Natural killer cell (primary cell): ENCODE data around the gene RNF6. TPM values are rescaled to one million over a fixed set of nuclear protein-coding genes. Genes with fewer than 3 reads are reported as not detected.

Experiments used
- ATAC-seq, 3 donors: fragments of 150-1000 bp in 2 of 3; fragments of 200-7000 bp in 1 of 3; cut with Tn5 transposase; 1 replicate in 1 of 3; 2 replicates in 2 of 3; pipeline ENCODE4 v1.10.0; 2021; ENCODE audit warnings: mild to moderate bottlenecking in 2 of 3, moderate library complexity in 2 of 3
- DNase-seq, 2 donors: peaks; one replicate each; pipeline versions ENCODE4 v3.0.0 to v3.0.0-alpha.2; 2013 to 2021; ENCODE audit warnings: mixed read lengths in 1 of 2
- H3K27ac ChIP-seq: one replicate; pipeline ENCODE4 v1.5.1; 2013; ENCODE audit warnings: mild to moderate bottlenecking, low read length
- H3K27me3 ChIP-seq: one replicate; pipeline ENCODE4 v1.6.1; 2013; ENCODE audit warnings: low read length; ENCODE audit not compliant: control insufficient read depth, insufficient read depth
- H3K36me3 ChIP-seq: one replicate; pipeline ENCODE4 v1.6.1; 2013; ENCODE audit warnings: low read length; ENCODE audit not compliant: control insufficient read depth, insufficient read depth
- H3K4me1 ChIP-seq: one replicate; pipeline ENCODE4 v1.6.1; 2013; ENCODE audit warnings: low read length; ENCODE audit not compliant: control insufficient read depth, insufficient read depth
- H3K4me3 ChIP-seq: one replicate; pipeline ENCODE4 v1.5.1; 2013; ENCODE audit warnings: low read length
- H3K9me3 ChIP-seq: one replicate; pipeline ENCODE4 v1.6.1; 2013; ENCODE audit warnings: low read length; ENCODE audit not compliant: control insufficient read depth, insufficient read depth
- H3K27ac Mint-ChIP-seq, 2 donors: one replicate each; pipeline ENCODE4 v1.8.0; 2022; ENCODE audit warnings: mild to moderate bottlenecking in 2 of 2, mixed read lengths in 2 of 2, moderate library complexity in 1 of 2
- H3K27me3 Mint-ChIP-seq, 2 donors: one replicate each; pipeline ENCODE4 v1.8.0; 2022; ENCODE audit warnings: low read depth in 2 of 2, mixed read lengths in 2 of 2
- H3K36me3 Mint-ChIP-seq: one replicate; pipeline ENCODE4 v1.8.0; 2022; ENCODE audit warnings: mixed read lengths
- H3K4me1 Mint-ChIP-seq, 2 donors: one replicate each; pipeline ENCODE4 v1.8.0; 2022; ENCODE audit warnings: mixed read lengths in 2 of 2
- H3K4me3 Mint-ChIP-seq: one replicate; pipeline ENCODE4 v1.8.0; 2022; ENCODE audit warnings: mild to moderate bottlenecking, moderate library complexity, mixed read lengths
- H3K9me3 Mint-ChIP-seq, 2 donors: one replicate each; pipeline ENCODE4 v1.8.0; 2022; ENCODE audit warnings: mixed read lengths in 2 of 2
- WGBS: methylation state at CpG from one replicate; pipeline ENCODE4 v1.1.7; 2013; ENCODE audit warnings: missing lambda C conversion rate; ENCODE audit not compliant: insufficient coverage; 5-methylcytosine and 5-hydroxymethylcytosine counted together
- intact Hi-C: fragments of 100-400 bp; cut with micrococcal nuclease; formaldehyde crosslinking; loops from one replicate; pipeline ENCODE4 v1.14.2; 2022
- total RNA-seq, 4 donors: library from RNA; stranded (reverse); fragments of 120-200 nt in 1 of 4; gene quantifications; one replicate each; pipeline versions ENCODE4 v1.2.3 to v1.2.4, GENCODE V29; 2013 to 2022
- TF ChIP-seq, protein P1 (sequence below): fragments of 200-600 bp; IDR thresholded peaks from one replicate; pipeline ENCODE4 v1.8.0; 2022; ENCODE audit warnings: antibody characterized with exemption

The RNF6 gene
- total RNA-seq, 3 donors from 2014 or later (not counting 1 experiment from before 2014, with no cell fraction given) = 49.8 to 62.3 (median 52.6) TPM

DNA sequence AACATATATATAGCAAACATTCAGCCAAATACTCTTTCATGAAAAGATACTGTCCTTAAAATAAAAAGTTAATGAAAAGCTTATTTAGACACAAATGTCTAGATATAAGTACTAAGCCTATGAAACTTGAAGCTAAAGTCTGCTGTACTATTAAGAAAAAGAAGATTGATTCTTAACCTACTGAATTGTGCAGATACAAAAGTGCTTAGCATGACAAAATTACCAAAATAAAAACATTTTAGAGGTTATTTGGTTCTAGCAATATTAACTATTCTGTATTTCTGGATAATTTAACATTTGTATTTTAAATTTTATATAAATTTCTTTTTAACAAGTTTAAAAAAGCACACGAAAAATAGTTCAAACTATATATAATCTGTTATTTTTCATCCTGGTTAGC, 8.8 kb downstream of the RNF6 start:
- no peaks in the 10 kb centered on the region for H3K27me3 Mint-ChIP-seq
- peaks cover 85% of the 10 kb centered on the region for H3K36me3 ChIP-seq
- no peaks in the 10 kb centered on the region for H3K9me3 ChIP-seq
- WGBS = no CpG with 5 or more reads among the region's 1 CpG
- DNase-seq = no peak
- H3K27me3 ChIP-seq = no peaks in the 10 kb centered on the region
- no peak overlapping the region for H3K27ac ChIP-seq
- no peak overlapping the region for H3K4me3 Mint-ChIP-seq
- H3K4me1 ChIP-seq = no peaks in the 10 kb centered on the region
- peaks cover 24 to 25% of the 10 kb centered on the region in 2 donors for H3K4me1 Mint-ChIP-seq
- intact Hi-C loops = no loop called here
- ATAC-seq = no peak
- H3K27ac Mint-ChIP-seq = no peak overlapping the region
- H3K36me3 Mint-ChIP-seq = peaks cover 30% of the 10 kb centered on the region
- H3K9me3 Mint-ChIP-seq = no peaks in the 10 kb centered on the region
- TF ChIP-seq, protein P1, sequence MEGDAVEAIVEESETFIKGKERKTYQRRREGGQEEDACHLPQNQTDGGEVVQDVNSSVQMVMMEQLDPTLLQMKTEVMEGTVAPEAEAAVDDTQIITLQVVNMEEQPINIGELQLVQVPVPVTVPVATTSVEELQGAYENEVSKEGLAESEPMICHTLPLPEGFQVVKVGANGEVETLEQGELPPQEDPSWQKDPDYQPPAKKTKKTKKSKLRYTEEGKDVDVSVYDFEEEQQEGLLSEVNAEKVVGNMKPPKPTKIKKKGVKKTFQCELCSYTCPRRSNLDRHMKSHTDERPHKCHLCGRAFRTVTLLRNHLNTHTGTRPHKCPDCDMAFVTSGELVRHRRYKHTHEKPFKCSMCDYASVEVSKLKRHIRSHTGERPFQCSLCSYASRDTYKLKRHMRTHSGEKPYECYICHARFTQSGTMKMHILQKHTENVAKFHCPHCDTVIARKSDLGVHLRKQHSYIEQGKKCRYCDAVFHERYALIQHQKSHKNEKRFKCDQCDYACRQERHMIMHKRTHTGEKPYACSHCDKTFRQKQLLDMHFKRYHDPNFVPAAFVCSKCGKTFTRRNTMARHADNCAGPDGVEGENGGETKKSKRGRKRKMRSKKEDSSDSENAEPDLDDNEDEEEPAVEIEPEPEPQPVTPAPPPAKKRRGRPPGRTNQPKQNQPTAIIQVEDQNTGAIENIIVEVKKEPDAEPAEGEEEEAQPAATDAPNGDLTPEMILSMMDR = no peak
- H3K4me3 ChIP-seq = no peak overlapping the region

DNA sequence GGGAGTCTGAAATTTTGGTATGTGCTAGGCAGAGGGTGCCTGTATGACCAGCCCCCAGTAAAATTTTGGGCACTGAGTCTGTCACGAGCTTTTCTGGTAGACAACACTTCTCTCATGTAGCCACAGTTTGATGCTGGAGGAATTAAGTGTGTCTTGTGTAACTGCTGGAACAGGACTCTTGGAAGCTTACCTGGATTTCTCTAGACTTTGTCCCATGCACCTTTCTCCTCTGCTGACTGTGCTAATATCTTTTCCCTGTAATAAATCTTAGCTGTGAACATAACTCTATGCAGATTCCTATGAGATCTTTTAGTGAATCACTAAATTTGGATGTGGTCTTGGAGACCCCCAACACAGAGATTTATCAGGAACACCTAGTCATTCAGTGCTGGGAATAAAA, 13.8 kb downstream of the RNF6 start:
- Mint-ChIP-seq H3K27me3 (no peaks in the 10 kb centered on the region), H3K4me3 (no peak overlapping the region), H3K27ac (no peak overlapping the region), H3K36me3 (peaks cover 16% of the 10 kb centered on the region), H3K9me3 (no peaks in the 10 kb centered on the region), H3K4me1 (peaks cover 11 to 19% of the 10 kb centered on the region in 2 donors)
- H3K27ac ChIP-seq = no peak overlapping the region
- H3K9me3 ChIP-seq = no peaks in the 10 kb centered on the region
- intact Hi-C loops = no loop called here
- 100% methylated on average over 1 of the region's 1 CpG for WGBS
- TF ChIP-seq, protein P1 = no peak
- DNase-seq (no peak), ATAC-seq (no peak)
- no peaks in the 10 kb centered on the region for H3K27me3 ChIP-seq
- H3K4me3 ChIP-seq = no peak overlapping the region
- no peaks in the 10 kb centered on the region for H3K4me1 ChIP-seq
- H3K36me3 ChIP-seq = peaks cover 56% of the 10 kb centered on the region

DNA sequence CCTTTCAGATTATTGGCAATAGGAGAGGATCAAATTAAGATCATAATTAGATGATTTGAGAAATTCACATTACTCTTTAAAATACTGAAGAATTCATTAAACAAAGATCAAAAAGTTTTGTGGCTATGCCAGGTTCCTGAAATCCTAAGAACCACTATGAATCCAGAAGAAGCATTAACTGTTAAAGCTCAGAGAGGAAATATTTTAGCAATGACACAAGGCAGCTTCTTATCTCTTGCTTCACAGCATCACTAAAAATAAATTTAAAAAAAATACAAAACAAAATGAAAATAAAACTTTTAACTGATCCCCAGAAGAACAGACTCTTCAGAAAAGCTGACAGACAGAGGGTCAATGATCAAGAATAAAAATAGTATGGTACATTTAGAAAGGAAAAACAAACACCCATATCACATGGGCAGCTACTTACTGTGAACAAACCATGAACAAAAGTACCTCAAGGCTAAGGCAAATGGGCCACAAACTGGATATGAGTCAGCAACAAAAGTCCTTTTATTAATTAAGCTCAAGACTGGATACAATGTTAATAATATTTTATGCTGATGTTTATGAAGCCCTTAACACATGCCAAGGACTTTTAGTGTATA, 19.6 kb downstream of the RNF6 start:
- H3K36me3 Mint-ChIP-seq = no peaks in the 10 kb centered on the region

More for the DNA sequence above, 19.6 kb downstream of the RNF6 start:
- H3K27ac ChIP-seq = no peak overlapping the region
- no peaks in the 10 kb centered on the region for H3K4me1 ChIP-seq
- TF ChIP-seq, protein P1 = no peak
- no peaks in the 10 kb centered on the region for H3K9me3 Mint-ChIP-seq
- H3K4me1 Mint-ChIP-seq = peaks cover 0 to 6% of the 10 kb centered on the region in 2 donors
- no peaks in the 10 kb centered on the region for H3K27me3 ChIP-seq
- no peak for DNase-seq
- no peak overlapping the region for H3K4me3 ChIP-seq
- H3K36me3 ChIP-seq = peaks cover 13% of the 10 kb centered on the region
- ATAC-seq = no peak
- H3K4me3 Mint-ChIP-seq = no peak overlapping the region
- H3K9me3 ChIP-seq = no peaks in the 10 kb centered on the region
- H3K27me3 Mint-ChIP-seq = no peaks in the 10 kb centered on the region
- intact Hi-C loops = no loop called here
- peak overlapping the region in 1 of 2 donors; percentile 24 for H3K27ac Mint-ChIP-seq
